Parathyroid adenoma (tissue), 2 donors: Measurements from ENCODE around the gene RFC4.
"Not testable (repeated sequence)": the region's sequence is repeated elsewhere in the genome, so short reads cannot be mapped to it uniquely, and the experiment has no call there.

Experiments used
- H2AFZ ChIP-seq: fragments of 300-600 bp; sonication (generic); one replicate; pipeline ENCODE4 v1.7.0; 2017; ENCODE audit warnings: antibody characterized with exemption, mild to moderate bottlenecking
- H3K27ac ChIP-seq: fragments of 300-600 bp; sonication (generic); one replicate; pipeline ENCODE4 v1.7.0; 2017
- H3K27me3 ChIP-seq: fragments of 300-600 bp; sonication (generic); one replicate; pipeline ENCODE4 v1.7.0; 2017; ENCODE audit warnings: low read length; ENCODE audit not compliant: control insufficient read depth, insufficient read depth
- H3K36me3 ChIP-seq: fragments of 300-600 bp; sonication (generic); one replicate; pipeline ENCODE4 v1.7.0; 2017; ENCODE audit warnings: low read length; ENCODE audit not compliant: control insufficient read depth, insufficient read depth
- H3K4me1 ChIP-seq: fragments of 300-600 bp; sonication (generic); one replicate; pipeline ENCODE4 v1.7.0; 2017; ENCODE audit warnings: control low read depth
- H3K4me2 ChIP-seq: fragments of 300-600 bp; sonication (generic); one replicate; pipeline ENCODE4 v1.7.0; 2017; ENCODE audit warnings: low read length
- H3K4me3 ChIP-seq: fragments of 300-600 bp; sonication (generic); one replicate; pipeline ENCODE4 v1.7.0; 2017; ENCODE audit warnings: low read depth, low read length
- H3K79me2 ChIP-seq: fragments of 300-600 bp; sonication (generic); one replicate; pipeline ENCODE4 v1.7.0; 2017; ENCODE audit warnings: control low read depth
- H3K9ac ChIP-seq: fragments of 300-600 bp; sonication (generic); one replicate; pipeline ENCODE4 v1.7.0; 2017; ENCODE audit warnings: mild to moderate bottlenecking
- H3K9me3 ChIP-seq: fragments of 300-600 bp; sonication (generic); one replicate; pipeline ENCODE4 v1.7.0; 2017; ENCODE audit warnings: low read length; ENCODE audit not compliant: control insufficient read depth
- CTCF ChIP-seq: fragments of 300-600 bp; sonication (generic); IDR thresholded peaks from one replicate; pipeline ENCODE4 v1.7.0; 2017; ENCODE audit warnings: antibody characterized with exemption, mild to moderate bottlenecking
- donor health status: primary hyperparathyroidism.

The RFC4 gene

GRCh38 chr3:186810336-186810996 is 4.2 kb upstream of the RFC4 start:
- Histone ChIP-seq H3K27me3 (no peaks in the 10 kb centered on the region), H3K27ac (no peak overlapping the region), H3K9ac (no peak overlapping the region), H3K4me1 (no peaks in the 10 kb centered on the region), H3K36me3 (no peaks in the 10 kb centered on the region), H3K79me2 (peaks cover 3% of the 10 kb centered on the region), H3K4me2 (no peak overlapping the region), H3K9me3 (no peaks in the 10 kb centered on the region), H3K4me3 (no peak overlapping the region), H2AFZ (no peak overlapping the region)
- no peak for TF ChIP-seq CTCF

GRCh38 chr3:186807231-186807630 is 949 bp upstream of the RFC4 start:
- peak overlapping the region; percentile 94 for H3K27ac ChIP-seq
- H3K4me1 ChIP-seq, result no peaks in the 10 kb centered on the region
- H3K27me3 ChIP-seq, result no peaks in the 10 kb centered on the region
- peak overlapping the region; percentile 79 for H3K4me2 ChIP-seq
- TF ChIP-seq CTCF, result no peak
- peak overlapping the region; percentile 100 for H2AFZ ChIP-seq
- H3K36me3 ChIP-seq, result no peaks in the 10 kb centered on the region
- peaks cover 5% of the 10 kb centered on the region for H3K79me2 ChIP-seq
- H3K9me3 ChIP-seq, result no peaks in the 10 kb centered on the region
- peak overlapping the region; percentile 93 for H3K4me3 ChIP-seq
- H3K9ac ChIP-seq, result no peak overlapping the region

GRCh38 chr3:186803447-186803846 is 2.8 kb downstream of the RFC4 start:
- H3K9me3 ChIP-seq, result not testable (repeated sequence)

GRCh38 chr3:186802701-186803100 is 3.6 kb downstream of the RFC4 start:
- Histone ChIP-seq H3K36me3 (no peaks in the 10 kb centered on the region), H3K27me3 (no peaks in the 10 kb centered on the region), H3K4me1 (no peaks in the 10 kb centered on the region), H3K9me3 (no peaks in the 10 kb centered on the region), H3K4me2 (no peak overlapping the region), H3K4me3 (no peak overlapping the region), H2AFZ (no peak overlapping the region), H3K27ac (no peak overlapping the region), H3K79me2 (peaks cover 5% of the 10 kb centered on the region), H3K9ac (no peak overlapping the region)
- no peak for TF ChIP-seq CTCF

More at GRCh38 chr3:186803447-186803846, 2.8 kb downstream of the RFC4 start:
- H3K36me3 ChIP-seq, H3K4me1 ChIP-seq, H2AFZ ChIP-seq, H3K4me2 ChIP-seq, H3K79me2 ChIP-seq, H3K9ac ChIP-seq, H3K27me3 ChIP-seq, H3K4me3 ChIP-seq, H3K27ac ChIP-seq: not testable (repeated sequence)

- Histone ChIP-seq H3K79me2 (peaks cover under 1% of the 10 kb centered on the region), H3K9me3 (no peaks in the 10 kb centered on the region), H3K27ac (no peak overlapping the region), H3K27me3 (no peaks in the 10 kb centered on the region), H3K4me3 (no peak overlapping the region), H3K4me1 (no peaks in the 10 kb centered on the region), H3K36me3 (no peaks in the 10 kb centered on the region), H3K4me2 (no peak overlapping the region), H2AFZ (no peak overlapping the region), H3K9ac (no peak overlapping the region)
- TF ChIP-seq CTCF, result no peak
These were observed 6.0 kb downstream of the RFC4 start for GRCh38 chr3:186800285-186800684.
